Stimulated activated memory B cell treated with anti-CD40 and anti-IgM and Interleukin-4, amounts not matched to agents 10 μg/mL and 1 μg/mL and 100 μg/mL, for 72 hours (primary cell): ENCODE measurements around the gene SIPA1.

Experiments used
- ATAC-seq: fragments of 150-1000 bp; cut with Tn5 transposase; 2 replicates; pipeline ENCODE4 v1.10.0; 2021
- H3K27ac Mint-ChIP-seq: one replicate; pipeline ENCODE4 v1.8.0; 2022; ENCODE audit warnings: mild to moderate bottlenecking, mixed read lengths
- H3K27me3 Mint-ChIP-seq: one replicate; pipeline ENCODE4 v1.8.0; 2022; ENCODE audit warnings: mixed read lengths
- H3K36me3 Mint-ChIP-seq: one replicate; pipeline ENCODE4 v1.8.0; 2022; ENCODE audit warnings: mixed read lengths
- H3K4me1 Mint-ChIP-seq: one replicate; pipeline ENCODE4 v1.8.0; 2022; ENCODE audit warnings: mixed read lengths
- H3K4me3 Mint-ChIP-seq: one replicate; pipeline ENCODE4 v1.8.0; 2022; ENCODE audit warnings: mild to moderate bottlenecking, moderate library complexity, mixed read lengths
- H3K9me3 Mint-ChIP-seq: one replicate; pipeline ENCODE4 v1.8.0; 2022; ENCODE audit warnings: mixed read lengths

The SIPA1 gene, protein sequence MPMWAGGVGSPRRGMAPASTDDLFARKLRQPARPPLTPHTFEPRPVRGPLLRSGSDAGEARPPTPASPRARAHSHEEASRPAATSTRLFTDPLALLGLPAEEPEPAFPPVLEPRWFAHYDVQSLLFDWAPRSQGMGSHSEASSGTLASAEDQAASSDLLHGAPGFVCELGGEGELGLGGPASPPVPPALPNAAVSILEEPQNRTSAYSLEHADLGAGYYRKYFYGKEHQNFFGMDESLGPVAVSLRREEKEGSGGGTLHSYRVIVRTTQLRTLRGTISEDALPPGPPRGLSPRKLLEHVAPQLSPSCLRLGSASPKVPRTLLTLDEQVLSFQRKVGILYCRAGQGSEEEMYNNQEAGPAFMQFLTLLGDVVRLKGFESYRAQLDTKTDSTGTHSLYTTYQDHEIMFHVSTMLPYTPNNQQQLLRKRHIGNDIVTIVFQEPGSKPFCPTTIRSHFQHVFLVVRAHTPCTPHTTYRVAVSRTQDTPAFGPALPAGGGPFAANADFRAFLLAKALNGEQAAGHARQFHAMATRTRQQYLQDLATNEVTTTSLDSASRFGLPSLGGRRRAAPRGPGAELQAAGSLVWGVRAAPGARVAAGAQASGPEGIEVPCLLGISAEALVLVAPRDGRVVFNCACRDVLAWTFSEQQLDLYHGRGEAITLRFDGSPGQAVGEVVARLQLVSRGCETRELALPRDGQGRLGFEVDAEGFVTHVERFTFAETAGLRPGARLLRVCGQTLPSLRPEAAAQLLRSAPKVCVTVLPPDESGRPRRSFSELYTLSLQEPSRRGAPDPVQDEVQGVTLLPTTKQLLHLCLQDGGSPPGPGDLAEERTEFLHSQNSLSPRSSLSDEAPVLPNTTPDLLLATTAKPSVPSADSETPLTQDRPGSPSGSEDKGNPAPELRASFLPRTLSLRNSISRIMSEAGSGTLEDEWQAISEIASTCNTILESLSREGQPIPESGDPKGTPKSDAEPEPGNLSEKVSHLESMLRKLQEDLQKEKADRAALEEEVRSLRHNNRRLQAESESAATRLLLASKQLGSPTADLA

DNA sequence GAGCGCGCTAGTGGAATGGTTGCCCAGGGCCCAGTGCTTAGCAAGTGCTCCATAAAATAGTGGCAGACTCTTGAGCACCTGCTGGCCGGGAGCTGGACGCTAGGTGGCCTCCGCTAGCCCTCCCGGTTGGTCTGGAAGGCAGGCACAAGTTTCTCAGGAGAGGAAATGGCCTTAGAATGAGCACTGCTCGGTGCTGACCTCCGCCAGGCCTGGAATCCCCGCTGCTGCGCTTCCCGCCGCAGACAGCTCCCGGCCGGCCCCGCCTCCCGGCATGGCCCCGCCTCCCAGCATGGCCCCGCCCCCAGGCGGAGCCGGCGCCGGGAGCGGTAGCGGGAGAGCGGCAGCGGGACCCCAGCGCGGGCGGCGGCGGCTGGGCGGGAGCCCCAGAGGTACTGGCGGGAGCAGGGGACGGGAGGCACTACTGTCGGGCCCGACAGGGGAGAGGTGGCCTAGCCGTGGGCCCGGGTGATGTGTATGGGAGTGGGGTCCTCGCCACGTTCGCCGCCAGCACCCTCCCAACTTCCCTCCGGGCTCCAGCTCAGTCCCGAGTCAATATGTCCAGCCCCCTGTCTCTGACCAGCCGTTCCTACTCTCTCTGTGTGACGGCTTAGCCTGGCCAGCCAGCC is at the start of gene SIPA1:
Gene SIPA1 (plus strand): TSS at position 308 of the 626 bp plus-strand sequence. CDS start 2,821 bp downstream, outside the sequence.
- no peaks in the 10 kb centered on the region for H3K9me3 Mint-ChIP-seq
- H3K27me3 Mint-ChIP-seq, result no peaks in the 10 kb centered on the region
- H3K36me3 Mint-ChIP-seq, result peaks cover 54% of the 10 kb centered on the region
- ATAC-seq, result peak; percentile 60
- H3K4me3 Mint-ChIP-seq, result peak within 1 kb of the TSS; percentile 81
- H3K27ac Mint-ChIP-seq, result peak within 1 kb of the TSS; percentile 84
- H3K4me1 Mint-ChIP-seq, result peaks cover 54% of the 10 kb centered on the region

DNA sequence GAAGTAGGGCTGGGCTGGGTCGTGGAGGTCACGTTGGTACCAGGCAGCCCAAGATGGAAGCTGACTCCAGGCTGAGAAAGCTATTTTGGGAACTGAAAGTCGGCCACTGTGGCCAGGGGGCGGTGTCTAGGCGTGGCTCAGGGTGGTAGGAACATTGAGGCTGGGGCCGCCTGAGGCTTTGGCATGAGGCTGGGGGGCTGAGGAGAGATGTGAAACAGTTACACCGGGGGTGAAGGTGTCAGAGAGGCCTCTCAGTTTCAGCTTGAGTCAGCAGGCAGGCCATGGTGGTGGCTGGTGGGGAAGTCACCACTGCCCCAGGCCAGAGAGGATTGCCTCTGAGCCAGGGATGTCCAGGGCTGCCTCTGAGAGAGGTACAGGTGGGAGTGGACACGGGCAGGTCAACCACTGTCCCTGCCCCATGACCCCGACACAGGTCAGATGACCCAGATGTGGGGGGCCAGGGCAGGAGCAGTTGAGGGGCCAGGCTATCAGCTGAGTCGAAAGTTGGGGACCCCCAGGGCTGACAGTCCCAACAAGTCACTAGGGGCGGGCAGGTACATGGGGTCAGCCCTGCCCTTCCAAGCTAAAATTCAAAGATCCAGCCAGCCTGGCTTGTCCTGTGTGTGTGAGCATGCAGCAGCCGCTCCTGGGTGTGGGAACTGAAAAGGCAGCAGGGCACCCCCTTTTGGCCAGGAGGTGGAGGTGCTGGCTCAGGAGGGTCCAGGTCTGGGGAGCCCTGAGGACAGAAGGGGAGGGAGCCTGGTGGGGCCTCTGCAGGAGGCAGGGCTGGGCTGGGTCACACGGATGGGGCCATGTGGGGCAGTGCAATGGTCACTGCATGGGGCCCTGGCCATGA is 49.5 kb upstream of the SIPA1 start:
- peak; percentile 91 for ATAC-seq
- Mint-ChIP-seq H3K4me3 (peak overlapping the region; percentile 61), H3K27ac (peak overlapping the region; percentile 98)

DNA sequence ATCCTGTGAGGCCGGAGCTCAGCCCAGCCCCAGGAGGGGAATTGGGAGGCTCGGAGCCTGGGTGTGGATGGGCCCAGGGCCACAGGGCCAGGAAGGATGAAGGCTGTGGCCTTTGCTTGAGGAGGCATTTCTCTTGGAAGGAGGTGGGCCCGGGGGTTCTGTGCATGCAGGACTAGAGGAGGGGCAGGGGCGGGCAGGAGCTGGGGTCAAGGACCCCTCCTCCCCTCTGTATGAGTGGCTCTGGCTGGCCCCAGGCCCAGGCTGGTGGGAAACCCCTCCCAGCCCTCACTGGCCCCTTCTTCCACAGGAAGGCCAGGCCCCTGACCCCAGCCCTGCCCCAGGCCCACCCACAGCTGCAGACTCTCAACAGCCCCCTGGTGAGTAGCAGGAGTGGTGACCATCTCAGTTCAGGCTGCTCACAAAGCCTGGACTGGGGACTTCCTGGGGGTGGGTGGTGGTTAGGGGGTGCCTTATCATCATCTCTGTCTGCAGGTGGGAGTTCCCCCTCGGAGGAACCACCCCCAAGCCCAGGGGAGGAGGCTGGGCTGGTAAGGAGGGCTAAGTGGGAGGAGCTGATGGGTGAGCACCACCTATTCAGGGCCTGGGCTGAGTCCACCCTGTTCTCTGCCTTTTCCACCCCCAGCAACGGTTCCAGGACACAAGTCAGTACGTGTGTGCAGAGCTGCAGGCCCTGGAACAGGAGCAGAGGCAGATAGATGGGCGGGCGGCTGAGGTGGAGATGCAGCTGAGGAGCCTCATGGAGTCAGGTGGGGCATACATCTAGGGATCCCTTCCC is 48.3 kb upstream of the SIPA1 start:
- Mint-ChIP-seq H3K27me3 (no peaks in the 10 kb centered on the region), H3K9me3 (no peaks in the 10 kb centered on the region), H3K4me3 (peak overlapping the region; percentile 14), H3K27ac (peak overlapping the region; percentile 98), H3K36me3 (peaks cover 39% of the 10 kb centered on the region), H3K4me1 (peaks cover 66% of the 10 kb centered on the region)
- peak; percentile 47 for ATAC-seq

More for the DNA sequence above, 49.5 kb upstream of the SIPA1 start:
- no peaks in the 10 kb centered on the region for H3K27me3 Mint-ChIP-seq
- peaks cover 65% of the 10 kb centered on the region for H3K4me1 Mint-ChIP-seq
- H3K36me3 Mint-ChIP-seq, result peaks cover 50% of the 10 kb centered on the region
- H3K9me3 Mint-ChIP-seq, result no peaks in the 10 kb centered on the region

DNA sequence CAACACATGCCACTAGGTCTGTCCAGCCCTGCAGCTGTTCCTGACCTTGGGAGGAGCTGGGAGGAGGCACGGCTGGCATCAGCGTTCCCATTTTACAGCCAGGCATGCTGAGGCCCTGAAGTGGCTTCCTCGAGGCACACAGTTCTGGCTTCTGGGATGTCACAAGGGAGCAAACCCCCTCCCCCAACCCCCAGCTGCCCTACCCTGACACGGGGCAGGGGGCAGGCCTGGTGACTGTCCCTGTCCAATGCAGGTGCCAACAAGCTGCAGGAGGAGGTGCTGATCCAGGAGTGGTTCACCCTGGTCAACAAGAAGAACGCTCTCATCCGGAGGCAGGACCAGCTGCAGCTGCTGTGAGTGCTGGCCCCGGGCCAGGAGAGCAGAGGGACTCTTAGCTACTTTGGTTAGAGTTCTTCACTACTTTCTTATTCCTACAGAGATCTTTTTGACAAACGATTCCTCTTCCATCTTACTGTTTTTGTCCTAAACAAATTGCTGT is 47.6 kb upstream of the SIPA1 start:
- Mint-ChIP-seq H3K9me3 (no peaks in the 10 kb centered on the region), H3K4me3 (no peak overlapping the region), H3K4me1 (peaks cover 72% of the 10 kb centered on the region), H3K36me3 (peaks cover 39% of the 10 kb centered on the region), H3K27me3 (no peaks in the 10 kb centered on the region), H3K27ac (peak overlapping the region; percentile 98)
- no peak for ATAC-seq

GRCh38 chr11:65591939-65592857 is 45.7 kb upstream of the SIPA1 start:
- peaks cover 33% of the 10 kb centered on the region for H3K36me3 Mint-ChIP-seq
- no peak for ATAC-seq
- H3K4me1 Mint-ChIP-seq, result peaks cover 62% of the 10 kb centered on the region
- no peak overlapping the region for H3K4me3 Mint-ChIP-seq
- H3K27me3 Mint-ChIP-seq, result no peaks in the 10 kb centered on the region
- no peak overlapping the region for H3K27ac Mint-ChIP-seq
- no peaks in the 10 kb centered on the region for H3K9me3 Mint-ChIP-seq

DNA sequence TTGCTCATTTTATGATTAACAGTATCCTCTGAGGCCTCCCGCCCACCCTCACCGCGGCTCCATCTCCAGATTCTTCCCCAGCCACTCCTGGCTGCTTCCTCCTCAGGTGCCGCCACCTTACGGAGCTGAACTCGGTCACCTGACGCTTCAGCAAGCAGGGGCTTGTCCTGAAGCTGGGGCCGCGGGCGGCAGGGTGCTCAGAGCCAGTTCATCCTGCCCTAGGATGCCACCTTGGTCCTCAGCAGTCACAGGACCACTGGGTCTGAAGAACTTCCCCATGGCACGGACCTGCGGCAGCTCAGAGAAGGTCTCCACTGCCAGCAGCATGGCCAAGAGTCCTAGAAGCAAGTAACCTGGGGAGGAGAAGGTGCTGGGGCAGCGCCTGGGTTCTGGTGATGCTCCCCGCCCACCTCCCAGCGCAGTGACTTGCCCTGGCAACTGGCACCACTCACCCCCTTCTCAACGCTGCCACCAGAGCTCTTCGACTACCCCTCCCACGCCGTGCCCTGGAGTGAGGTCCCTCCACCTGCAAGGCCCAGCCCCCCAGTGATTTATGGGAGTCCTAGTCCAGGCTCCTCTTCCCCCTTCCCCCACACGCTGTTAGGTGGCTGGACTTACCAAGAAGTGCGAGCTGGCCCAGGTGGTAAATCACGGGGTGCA is 44.9 kb upstream of the SIPA1 start:
- Mint-ChIP-seq H3K36me3 (peaks cover 41% of the 10 kb centered on the region), H3K4me1 (peaks cover 54% of the 10 kb centered on the region), H3K27ac (peak overlapping the region; percentile 37), H3K27me3 (no peaks in the 10 kb centered on the region), H3K4me3 (no peak overlapping the region), H3K9me3 (no peaks in the 10 kb centered on the region)
- no peak for ATAC-seq

DNA sequence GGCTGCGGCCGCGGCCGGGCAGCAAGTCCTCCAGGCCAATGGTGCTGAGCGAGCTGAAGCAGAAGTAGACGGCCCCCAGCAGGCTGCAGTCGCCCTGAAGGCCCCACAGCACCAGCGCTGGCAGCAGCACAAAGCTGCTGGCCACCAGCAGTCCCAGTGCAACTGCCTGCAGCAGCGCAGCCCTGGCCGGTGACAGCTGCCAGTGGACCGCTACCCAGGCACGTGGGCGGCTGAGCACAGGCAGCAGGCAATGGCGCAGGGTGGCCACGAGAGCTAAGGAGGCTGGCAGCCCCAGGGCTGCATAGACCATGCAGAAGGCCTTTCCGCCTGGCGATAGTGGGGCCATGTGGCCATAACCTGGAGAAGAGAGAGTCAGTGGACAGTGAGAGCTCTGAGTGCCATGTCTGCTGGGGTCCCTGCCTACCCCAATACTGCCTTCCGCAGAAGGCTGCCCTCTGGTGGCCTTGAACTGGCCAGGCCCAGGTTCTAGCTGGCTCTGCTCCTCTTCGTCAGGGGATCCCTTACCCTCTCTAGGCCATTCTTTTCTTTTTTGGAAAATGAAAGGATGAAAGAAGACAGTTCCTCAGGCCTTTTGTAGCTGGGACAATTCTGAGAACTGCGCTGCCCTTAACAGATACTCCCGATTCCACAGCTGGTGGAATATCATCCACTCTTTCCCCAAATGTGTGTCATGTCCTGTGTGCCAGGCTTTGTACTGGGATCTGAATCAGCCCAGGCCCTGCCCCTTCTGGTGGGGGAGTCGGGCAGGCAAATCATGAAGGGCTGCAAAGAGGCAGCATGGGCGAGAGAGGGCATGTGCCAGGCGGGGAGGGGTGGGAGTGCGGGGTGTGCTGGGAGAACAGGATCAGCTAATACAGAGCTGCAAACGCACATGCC is 44.1 kb upstream of the SIPA1 start:
- Mint-ChIP-seq H3K4me3 (no peak overlapping the region), H3K9me3 (no peaks in the 10 kb centered on the region), H3K36me3 (peaks cover 47% of the 10 kb centered on the region), H3K27me3 (no peaks in the 10 kb centered on the region), H3K27ac (peak overlapping the region; percentile 37), H3K4me1 (peaks cover 47% of the 10 kb centered on the region)
- ATAC-seq, result no peak

DNA sequence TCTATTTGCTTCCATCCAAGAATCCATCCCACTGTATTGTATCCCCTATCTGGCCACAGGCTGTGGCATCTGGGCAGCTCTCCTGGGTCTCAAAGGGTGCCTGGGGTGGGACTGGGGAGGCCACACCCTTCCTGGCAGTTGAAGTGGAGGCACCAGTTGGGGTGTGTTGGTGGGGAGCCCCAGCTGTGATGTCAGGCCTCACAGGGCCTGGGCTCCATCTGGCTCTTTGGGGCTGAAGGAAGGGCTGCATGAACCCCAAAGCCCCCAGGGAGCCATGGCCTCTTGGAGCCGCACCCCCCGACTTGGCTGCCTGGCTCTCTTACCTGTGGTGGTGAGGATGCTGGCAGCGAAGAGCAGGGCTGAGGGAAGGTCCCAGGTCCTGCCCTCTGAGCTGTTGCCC is 42.8 kb upstream of the SIPA1 start:
- peaks cover 33% of the 10 kb centered on the region for H3K4me1 Mint-ChIP-seq
- peaks cover 49% of the 10 kb centered on the region for H3K36me3 Mint-ChIP-seq
- no peaks in the 10 kb centered on the region for H3K9me3 Mint-ChIP-seq
- H3K4me3 Mint-ChIP-seq, result no peak overlapping the region
- ATAC-seq, result no peak
- no peaks in the 10 kb centered on the region for H3K27me3 Mint-ChIP-seq
- H3K27ac Mint-ChIP-seq, result peak overlapping the region; percentile 33

DNA sequence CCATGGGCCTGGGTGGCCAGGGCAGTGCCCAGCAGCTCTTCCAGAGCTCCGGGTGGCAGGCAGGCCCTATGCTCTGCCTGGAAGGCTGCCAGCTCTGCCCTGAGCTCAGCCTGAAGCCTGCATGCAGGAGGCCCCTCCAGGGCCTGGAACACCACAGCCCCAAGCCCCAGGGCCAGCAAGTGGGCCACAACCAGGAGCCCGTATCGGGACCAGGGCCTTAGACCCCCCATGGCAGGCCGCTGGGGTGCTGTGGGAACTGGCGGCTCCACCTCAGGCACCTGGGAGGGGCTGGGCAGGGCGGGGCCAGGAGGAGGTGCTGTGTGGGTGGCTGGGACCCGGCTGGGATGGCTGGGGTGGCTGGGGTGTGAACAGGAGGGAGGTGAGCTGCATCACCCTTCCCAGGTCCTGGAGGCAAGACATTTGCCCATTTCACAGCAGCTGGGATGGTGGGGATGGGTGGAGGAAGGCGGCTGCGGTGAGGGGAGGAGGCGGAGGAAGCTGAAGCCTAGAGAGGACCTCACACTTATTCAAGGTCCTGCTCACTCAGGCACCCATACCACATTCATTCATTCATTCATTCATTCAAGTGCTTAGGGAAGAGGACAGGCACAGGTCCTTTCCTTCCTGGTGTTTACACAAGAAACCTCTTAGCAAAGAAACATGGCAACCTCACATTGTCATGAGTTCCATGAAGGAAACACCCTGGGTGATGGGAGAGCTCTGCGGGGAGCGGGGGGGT is 42.2 kb upstream of the SIPA1 start, which contains the start of gene KCNK7:
Gene KCNK7 (minus strand): TSS at position 258 of the 739 bp plus-strand sequence. CDS start 28 bp downstream, at position 230.
- H3K27me3 Mint-ChIP-seq, result no peaks in the 10 kb centered on the region
- peak within 1 kb of the TSS; percentile 50 for H3K27ac Mint-ChIP-seq
- no peak within 1 kb of the TSS for H3K4me3 Mint-ChIP-seq
- H3K4me1 Mint-ChIP-seq, result peaks cover 28% of the 10 kb centered on the region
- H3K9me3 Mint-ChIP-seq, result no peaks in the 10 kb centered on the region
- peaks cover 45% of the 10 kb centered on the region for H3K36me3 Mint-ChIP-seq
- peak; percentile 12 for ATAC-seq

- Mint-ChIP-seq H3K27ac (peak overlapping the region; percentile 50), H3K27me3 (no peaks in the 10 kb centered on the region), H3K36me3 (peaks cover 44% of the 10 kb centered on the region), H3K9me3 (no peaks in the 10 kb centered on the region), H3K4me3 (no peak overlapping the region), H3K4me1 (peaks cover 28% of the 10 kb centered on the region)
- ATAC-seq, result no peak
These were observed 41.4 kb upstream of the SIPA1 start for GRCh38 chr11:65596520-65596919.

- H3K36me3 Mint-ChIP-seq, result peaks cover 47% of the 10 kb centered on the region
- no peaks in the 10 kb centered on the region for H3K27me3 Mint-ChIP-seq
- H3K4me3 Mint-ChIP-seq, result no peak overlapping the region
- H3K27ac Mint-ChIP-seq, result no peak overlapping the region
- no peak for ATAC-seq
- no peaks in the 10 kb centered on the region for H3K9me3 Mint-ChIP-seq
- peaks cover 33% of the 10 kb centered on the region for H3K4me1 Mint-ChIP-seq
These were observed 39.6 kb upstream of the SIPA1 start for GRCh38 chr11:65598258-65598699.
